ENCODE results near the gene BCAS3. TPM values are rescaled to one million over a fixed set of nuclear protein-coding genes. Genes with fewer than 3 reads are reported as not detected.
A peak's percentile ranks its signal among the peaks of the same experiment; 100 is the strongest.

The BCAS3 gene
- total RNA-seq, 1 donor from 2014 or later = 15.6 TPM

- no peak for ATAC-seq (ENCODE audit: poor library complexity)
- intact Hi-C loops (cut with DNase I) = loop anchor here (5.0 kb wide), 1 partner anchor 75 kb away; no protein-coding TSS in a partner anchor
- DNase-seq = no peak
Measured at GRCh38 chr17:61331886-61332285, 654.2 kb downstream of the BCAS3 start.

- no peak for DNase-seq
- intact Hi-C loops (cut with DNase I) = loop anchor here (5.0 kb wide), 1 partner anchor 76 kb away; no protein-coding TSS in a partner anchor
- ATAC-seq (ENCODE audit: poor library complexity) = no peak
Measured at GRCh38 chr17:61333136-61333535, 655.5 kb downstream of the BCAS3 start.

GRCh38 chr17:61334673-61335072, 657.0 kb downstream of the BCAS3 start:
- no peak for DNase-seq
- intact Hi-C loops (cut with DNase I) = loop anchor here (5.0 kb wide), 1 partner anchor 77 kb away; no protein-coding TSS in a partner anchor
- no peak for ATAC-seq (ENCODE audit: poor library complexity)

GRCh38 chr17:61335105-61335844, 657.6 kb downstream of the BCAS3 start:
- no peak for DNase-seq
- intact Hi-C loops (cut with DNase I) = no loop called here
- no peak for ATAC-seq (ENCODE audit: poor library complexity)

GRCh38 chr17:61335845-61336655, 658.4 kb downstream of the BCAS3 start:
- ATAC-seq (ENCODE audit: poor library complexity) = peak; percentile 43
- intact Hi-C loops (cut with DNase I) = no loop called here
- DNase-seq = peak; percentile 46

GRCh38 chr17:61337290-61337689, 659.6 kb downstream of the BCAS3 start:
- intact Hi-C loops (cut with DNase I) = no loop called here
- no peak for ATAC-seq (ENCODE audit: poor library complexity)

GRCh38 chr17:61338000-61338798, 660.5 kb downstream of the BCAS3 start:
- intact Hi-C loops (cut with DNase I) = no loop called here
- no peak for DNase-seq

More at GRCh38 chr17:61337290-61337689, 659.6 kb downstream of the BCAS3 start:
- DNase-seq = no peak

GRCh38 chr17:61338874-61339478, 661.3 kb downstream of the BCAS3 start:
- DNase-seq (no peak), ATAC-seq (ENCODE audit: poor library complexity) (peak; percentile 47)
- intact Hi-C loops (cut with DNase I) = no loop called here

More at GRCh38 chr17:61338000-61338798, 660.5 kb downstream of the BCAS3 start:
- no peak for ATAC-seq (ENCODE audit: poor library complexity)

- intact Hi-C loops (cut with DNase I) = no loop called here
Measured at GRCh38 chr17:61340431-61341209, 663.0 kb downstream of the BCAS3 start.

GRCh38 chr17:61343576-61343975, 665.9 kb downstream of the BCAS3 start:
- DNase-seq (no peak), ATAC-seq (ENCODE audit: poor library complexity) (no peak)
- intact Hi-C loops (cut with DNase I) = no loop called here

More at GRCh38 chr17:61340431-61341209, 663.0 kb downstream of the BCAS3 start:
- ATAC-seq (ENCODE audit: poor library complexity) (no peak), DNase-seq (no peak)

- intact Hi-C loops (cut with DNase I) = no loop called here
- ATAC-seq (ENCODE audit: poor library complexity) = no peak
Measured at GRCh38 chr17:61345061-61345460, 667.4 kb downstream of the BCAS3 start.

GRCh38 chr17:61345825-61346666, 668.4 kb downstream of the BCAS3 start:
- intact Hi-C loops (cut with DNase I) = no loop called here
- DNase-seq = no peak
- no peak for ATAC-seq (ENCODE audit: poor library complexity)

More at GRCh38 chr17:61345061-61345460, 667.4 kb downstream of the BCAS3 start:
- DNase-seq = no peak

- intact Hi-C loops (cut with DNase I) = no loop called here
- DNase-seq = no peak
- no peak for ATAC-seq (ENCODE audit: poor library complexity)
Measured at GRCh38 chr17:61349350-61349749, 671.7 kb downstream of the BCAS3 start.

GRCh38 chr17:61351745-61352407, 674.2 kb downstream of the BCAS3 start:
- ATAC-seq (ENCODE audit: poor library complexity) (no peak), DNase-seq (no peak)
- intact Hi-C loops (cut with DNase I) = no loop called here

GRCh38 chr17:61352408-61352770, 674.7 kb downstream of the BCAS3 start:
- intact Hi-C loops (cut with DNase I) = no loop called here
- no peak for DNase-seq
- no peak for ATAC-seq (ENCODE audit: poor library complexity)

- ATAC-seq (ENCODE audit: poor library complexity) (no peak), DNase-seq (no peak)
- intact Hi-C loops (cut with DNase I) = no loop called here
Measured at GRCh38 chr17:61352781-61353491, 675.3 kb downstream of the BCAS3 start.
